Endodermal cell (in vitro differentiated cells): ENCODE measurements around the gene ZNF853. TPM values are rescaled to one million over a fixed set of nuclear protein-coding genes. Genes with fewer than 3 reads are reported as not detected.
A peak's percentile ranks its signal among the peaks of the same experiment; 100 is the strongest.

Experiments used
- DNase-seq: peaks from one replicate; pipeline ENCODE4 v3.0.0-alpha.2; 2017
- H3K27ac ChIP-seq: 2 replicates; pipeline ENCODE4 v1.5.1; 2013; ENCODE audit warnings: mild to moderate bottlenecking, low read depth, low read length, moderate library complexity
- H3K27me3 ChIP-seq: 2 replicates; pipeline ENCODE4 v1.6.1; 2013; ENCODE audit warnings: mild to moderate bottlenecking, low read length, moderate library complexity; ENCODE audit not compliant: insufficient read depth, control insufficient read depth, poor library complexity, severe bottlenecking
- H3K36me3 ChIP-seq: 2 replicates; pipeline ENCODE4 v1.7.0; 2013; ENCODE audit warnings: mild to moderate bottlenecking, low read length, moderate library complexity; ENCODE audit not compliant: control insufficient read depth, insufficient read depth
- H3K4me1 ChIP-seq: one replicate; pipeline ENCODE4 v1.7.0; 2013; ENCODE audit warnings: low read length; ENCODE audit not compliant: control insufficient read depth, insufficient read depth
- H3K4me3 ChIP-seq: 2 replicates; pipeline ENCODE4 v1.5.1; 2013; ENCODE audit warnings: mild to moderate bottlenecking, low read length, moderate library complexity
- H3K9ac ChIP-seq: 2 replicates; pipeline ENCODE4 v1.6.1; 2013; ENCODE audit warnings: mild to moderate bottlenecking, low read length, moderate library complexity; ENCODE audit not compliant: poor library complexity, severe bottlenecking; ENCODE audit errors: extremely low read depth
- H3K9me3 ChIP-seq: 2 replicates; pipeline ENCODE4 v1.6.1; 2013; ENCODE audit warnings: mild to moderate bottlenecking, low read length, moderate library complexity; ENCODE audit not compliant: control insufficient read depth
- H3K27ac Mint-ChIP-seq: 2 replicates; pipeline ENCODE4 v1.8.0; 2020; ENCODE audit warnings: mixed read lengths
- H3K27me3 Mint-ChIP-seq: 2 replicates; pipeline ENCODE4 v1.8.0; 2021; ENCODE audit warnings: mild to moderate bottlenecking, mixed read lengths; ENCODE audit not compliant: insufficient read depth
- H3K36me3 Mint-ChIP-seq: 2 replicates; pipeline ENCODE4 v1.8.0; 2020; ENCODE audit warnings: low read depth, mixed read lengths
- H3K4me1 Mint-ChIP-seq: 2 replicates; pipeline ENCODE4 v1.8.0; 2020; ENCODE audit warnings: mixed read lengths
- H3K4me3 Mint-ChIP-seq: 2 replicates; pipeline ENCODE4 v1.8.0; 2020; ENCODE audit warnings: mild to moderate bottlenecking, moderate library complexity, mixed read lengths
- H3K9me3 Mint-ChIP-seq: 2 replicates; pipeline ENCODE4 v1.8.0; 2020; ENCODE audit warnings: mild to moderate bottlenecking, mixed read lengths
- CTCF ChIP-seq: fragments of 200-600 bp; sonication (generic); conservative IDR thresholded peaks from 2 replicates; pipeline ENCODE4 v1.5.0; 2021; ENCODE audit warnings: antibody characterized with exemption, mild to moderate bottlenecking
- WGBS, 2 experiments: methylation state at CpG; one replicate each; pipeline versions ENCODE4 v1.1.5 to v1.1.7; 2013; ENCODE audit warnings: missing lambda C conversion rate in 2 of 2, mixed read lengths in 1 of 2; ENCODE audit not compliant: insufficient coverage in 1 of 2, insufficient read length in 1 of 2; 5-methylcytosine and 5-hydroxymethylcytosine counted together
- total RNA-seq, 2 donors: library from RNA; stranded (reverse); fragmentation: NEBNext Ultra II Directional in 1 of 2; extraction: Animal tissue kit (Norgen Biotek cat#: 25700) in 1 of 2; gene quantifications; 2 replicates in 1 of 2; 3 replicates in 1 of 2; pipeline ENCODE4 v1.2.1, GENCODE V29; 2021

Gene ZNF853
- total RNA-seq, 2 donors from 2014 or later = 14.2 to 17.2 TPM

DNA sequence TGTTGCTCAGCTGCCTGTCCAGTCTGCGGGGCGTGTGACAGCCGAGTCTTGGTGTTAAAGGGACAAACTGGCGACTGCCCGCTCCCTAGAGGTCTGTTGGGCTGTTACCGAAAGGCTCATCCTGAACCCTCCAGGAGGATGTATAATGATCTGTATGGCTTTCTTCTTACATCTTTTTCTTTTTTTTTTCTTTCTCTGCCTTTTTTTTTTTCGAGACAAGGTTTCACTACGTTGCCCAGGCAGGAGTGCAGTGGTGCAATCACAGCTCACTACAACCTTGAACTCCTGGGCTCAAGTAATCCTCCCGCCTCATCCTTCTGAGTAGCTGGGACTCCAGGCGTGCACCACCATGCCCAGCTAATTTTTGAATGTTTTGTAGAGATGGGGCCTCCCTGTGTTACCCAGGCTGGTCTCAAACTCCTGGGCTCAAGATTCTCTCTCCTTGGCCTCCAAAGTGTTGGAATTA is 24.7 kb upstream of the ZNF853 start:
- H3K27me3 ChIP-seq = no peaks in the 10 kb centered on the region

GRCh38 chr7:6600093-6600492 is 15.3 kb upstream of the ZNF853 start:
- no peak overlapping the region for H3K27ac ChIP-seq
- H3K36me3 ChIP-seq = peaks cover 43% of the 10 kb centered on the region
- WGBS, 2 experiments = 94 to 98% methylated on average over 15 of the region's 15 CpGs
- no peak for TF ChIP-seq CTCF
- H3K9ac ChIP-seq = no peak overlapping the region
- H3K9me3 ChIP-seq = no peaks in the 10 kb centered on the region
- Mint-ChIP-seq H3K4me1 (no peaks in the 10 kb centered on the region), H3K27me3 (no peaks in the 10 kb centered on the region), H3K27ac (no peak overlapping the region), H3K36me3 (peaks cover 71% of the 10 kb centered on the region), H3K9me3 (no peaks in the 10 kb centered on the region), H3K4me3 (no peak overlapping the region)
- H3K4me3 ChIP-seq = no peak overlapping the region
- no peaks in the 10 kb centered on the region for H3K27me3 ChIP-seq
- DNase-seq = no peak
- H3K4me1 ChIP-seq = no peaks in the 10 kb centered on the region

More for the DNA sequence above, 24.7 kb upstream of the ZNF853 start:
- Histone ChIP-seq H3K9me3 (no peaks in the 10 kb centered on the region), H3K4me1 (no peaks in the 10 kb centered on the region), H3K9ac (peak overlapping the region; percentile 78), H3K4me3 (peak overlapping the region; percentile 88), H3K27ac (no peak overlapping the region), H3K36me3 (peaks cover 42% of the 10 kb centered on the region)
- peaks cover 9% of the 10 kb centered on the region for H3K4me1 Mint-ChIP-seq
- H3K9me3 Mint-ChIP-seq = no peaks in the 10 kb centered on the region
- TF ChIP-seq CTCF = no peak
- H3K36me3 Mint-ChIP-seq = peaks cover 62% of the 10 kb centered on the region
- WGBS, 2 experiments = 24 to 54% methylated on average over 4 to 10 of the region's 10 CpGs
- H3K27ac Mint-ChIP-seq = no peak overlapping the region
- no peaks in the 10 kb centered on the region for H3K27me3 Mint-ChIP-seq
- DNase-seq = no peak
- peak overlapping the region; percentile 67 for H3K4me3 Mint-ChIP-seq

GRCh38 chr7:6604458-6604857 is 11.0 kb upstream of the ZNF853 start:
- no peaks in the 10 kb centered on the region for H3K9me3 ChIP-seq
- Mint-ChIP-seq H3K27ac (no peak overlapping the region), H3K4me1 (no peaks in the 10 kb centered on the region), H3K9me3 (no peaks in the 10 kb centered on the region), H3K27me3 (no peaks in the 10 kb centered on the region), H3K36me3 (peaks cover 59% of the 10 kb centered on the region), H3K4me3 (no peak overlapping the region)
- H3K27me3 ChIP-seq = no peaks in the 10 kb centered on the region
- H3K27ac ChIP-seq = no peak overlapping the region
- no peak overlapping the region for H3K4me3 ChIP-seq
- H3K9ac ChIP-seq = no peak overlapping the region
- WGBS, 2 experiments = 88 to 100% methylated on average over 2 to 10 of the region's 10 CpGs
- H3K4me1 ChIP-seq = no peaks in the 10 kb centered on the region
- TF ChIP-seq CTCF = no peak
- peaks cover 22% of the 10 kb centered on the region for H3K36me3 ChIP-seq
- DNase-seq = no peak
